Left ventricle myocardium inferior (tissue), 1 donor: Measurements from ENCODE around the gene ADCY4. TPM values are rescaled to one million over a fixed set of nuclear protein-coding genes. Genes with fewer than 3 reads are reported as not detected.

Experiments used
- DNase-seq: peaks from one replicate; pipeline ENCODE4 v3.0.0-alpha.2; 2020
- H3K27ac ChIP-seq: fragments of 200-600 bp; replicated peaks from 2 replicates; pipeline ENCODE4 v1.8.0; 2021
- H3K27me3 ChIP-seq: fragments of 200-600 bp; 2 replicates; pipeline ENCODE4 v1.8.0; 2021; ENCODE audit warnings: low read depth
- H3K36me3 ChIP-seq: fragments of 200-600 bp; 2 replicates; pipeline ENCODE4 v1.8.0; 2021
- H3K4me1 ChIP-seq: fragments of 200-600 bp; 2 replicates; pipeline ENCODE4 v1.8.0; 2021
- H3K4me3 ChIP-seq: fragments of 200-600 bp; 2 replicates; pipeline ENCODE4 v1.8.0; 2021; ENCODE audit warnings: mild to moderate bottlenecking, moderate library complexity
- H3K9me3 ChIP-seq: fragments of 200-600 bp; replicated peaks from 2 replicates; pipeline ENCODE4 v1.8.0; 2021
- intact Hi-C: fragments of 100-400 bp; cut with micrococcal nuclease; formaldehyde crosslinking; loops from one replicate; pipeline ENCODE4 v1.11.0; 2022
- total RNA-seq: library from RNA; stranded (reverse); fragmentation: NEBNext Ultra II Directional; extraction: Animal tissue kit (Norgen Biotek cat#: 25700); gene quantifications from one replicate; pipeline ENCODE4 v1.2.1, GENCODE V29; 2021
- TF ChIP-seq, protein P1 (sequence below): fragments of 200-600 bp; IDR thresholded peaks from 2 replicates; pipeline ENCODE4 v1.8.0; 2021; ENCODE audit warnings: antibody characterized with exemption, mild to moderate bottlenecking, borderline replicate concordance
- donor health status: DM: no; HTN: yes; CAD: no; lungs with severe emphysema.

Gene ADCY4
- total RNA-seq, 1 donor from 2014 or later = 26.6 TPM

DNA sequence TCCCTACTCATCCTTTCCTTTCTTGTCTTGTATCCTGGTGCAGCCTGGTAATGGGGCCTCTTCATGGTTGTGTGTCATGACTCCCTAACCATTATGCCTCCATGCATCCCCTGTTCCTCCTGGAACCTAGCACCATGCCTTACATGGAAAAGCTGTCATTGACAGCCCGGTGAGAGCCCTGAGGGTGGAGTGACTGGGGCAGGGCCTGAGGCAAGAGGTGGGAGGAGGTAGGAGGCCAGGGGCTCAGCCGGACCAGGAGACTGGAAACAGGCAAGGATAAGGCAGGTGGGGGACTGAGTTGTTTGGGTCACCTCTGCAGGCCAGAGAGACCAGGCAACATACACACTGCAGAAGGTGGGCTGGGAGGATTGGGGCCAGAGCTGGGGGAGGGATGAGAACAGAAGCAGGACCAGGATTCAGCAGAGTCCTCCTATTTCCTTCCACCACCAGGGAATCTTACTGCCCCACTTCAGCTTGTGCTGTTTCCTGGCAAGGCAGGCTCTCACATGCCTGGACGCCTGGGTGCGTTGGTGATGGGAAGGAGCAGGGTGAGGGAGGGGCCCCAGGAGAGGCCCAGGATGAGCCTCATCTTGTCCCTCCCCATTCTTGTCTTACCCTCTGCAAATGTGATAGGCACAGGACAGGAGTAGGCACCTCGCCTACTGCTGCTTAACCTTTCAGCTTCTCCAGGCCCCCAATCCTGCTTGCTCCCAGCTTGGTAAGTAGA, 25.2 kb downstream of the ADCY4 start, which contains the start of gene LTB4R2:
Gene LTB4R2 (plus strand): TSS at position 603 of the 727 bp plus-strand sequence. CDS start 525 bp downstream, outside the sequence.
- DNase-seq = no peak
- Histone ChIP-seq H3K27ac (peak within 1 kb of the TSS; percentile 88), H3K36me3 (peaks cover 26% of the 10 kb centered on the region), H3K4me1 (peaks cover 70% of the 10 kb centered on the region), H3K27me3 (no peaks in the 10 kb centered on the region), H3K4me3 (peak within 1 kb of the TSS; percentile 70), H3K9me3 (no peaks in the 10 kb centered on the region)
- TF ChIP-seq, protein P1, sequence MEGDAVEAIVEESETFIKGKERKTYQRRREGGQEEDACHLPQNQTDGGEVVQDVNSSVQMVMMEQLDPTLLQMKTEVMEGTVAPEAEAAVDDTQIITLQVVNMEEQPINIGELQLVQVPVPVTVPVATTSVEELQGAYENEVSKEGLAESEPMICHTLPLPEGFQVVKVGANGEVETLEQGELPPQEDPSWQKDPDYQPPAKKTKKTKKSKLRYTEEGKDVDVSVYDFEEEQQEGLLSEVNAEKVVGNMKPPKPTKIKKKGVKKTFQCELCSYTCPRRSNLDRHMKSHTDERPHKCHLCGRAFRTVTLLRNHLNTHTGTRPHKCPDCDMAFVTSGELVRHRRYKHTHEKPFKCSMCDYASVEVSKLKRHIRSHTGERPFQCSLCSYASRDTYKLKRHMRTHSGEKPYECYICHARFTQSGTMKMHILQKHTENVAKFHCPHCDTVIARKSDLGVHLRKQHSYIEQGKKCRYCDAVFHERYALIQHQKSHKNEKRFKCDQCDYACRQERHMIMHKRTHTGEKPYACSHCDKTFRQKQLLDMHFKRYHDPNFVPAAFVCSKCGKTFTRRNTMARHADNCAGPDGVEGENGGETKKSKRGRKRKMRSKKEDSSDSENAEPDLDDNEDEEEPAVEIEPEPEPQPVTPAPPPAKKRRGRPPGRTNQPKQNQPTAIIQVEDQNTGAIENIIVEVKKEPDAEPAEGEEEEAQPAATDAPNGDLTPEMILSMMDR = no peak
- intact Hi-C loops = no loop called here

DNA sequence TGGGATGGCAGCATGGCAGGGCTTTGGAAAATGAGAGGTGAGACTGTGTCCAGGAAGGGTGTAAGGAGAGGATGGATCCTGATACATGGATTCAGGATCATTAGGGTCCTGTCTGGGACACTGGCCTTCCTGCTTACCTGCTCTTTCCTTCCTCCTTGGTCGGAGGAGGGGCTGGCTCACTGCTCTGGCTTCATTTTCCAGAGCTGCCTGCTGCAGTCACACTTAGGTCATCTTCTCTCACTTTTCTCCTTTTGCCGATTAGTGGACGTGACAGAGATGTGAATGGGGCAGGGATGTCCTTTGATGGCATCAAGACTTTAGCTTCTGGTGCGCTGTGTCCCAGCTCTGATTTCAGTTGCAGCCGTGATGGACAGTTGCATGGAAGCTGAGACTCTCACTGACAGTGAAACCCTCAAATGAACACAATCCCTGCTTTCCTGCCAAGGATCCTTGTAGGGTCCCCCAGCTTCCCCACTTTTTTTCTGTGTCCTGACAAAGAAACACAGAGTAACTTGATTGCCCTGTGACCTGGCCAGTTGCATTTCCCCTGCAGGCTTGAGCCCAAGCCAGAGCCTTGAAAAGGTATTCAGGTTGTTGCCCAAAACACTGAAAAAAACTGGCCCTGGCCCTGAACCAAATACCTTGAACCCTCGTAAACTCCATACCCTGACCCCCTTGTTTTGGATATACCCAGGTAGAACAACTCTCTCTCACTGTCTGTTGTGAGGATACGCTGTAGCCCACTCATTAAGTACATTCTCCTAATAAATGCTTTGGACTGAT, 26.3 kb downstream of the ADCY4 start:
- Histone ChIP-seq H3K4me1 (peaks cover 58% of the 10 kb centered on the region), H3K27ac (no peak overlapping the region), H3K36me3 (peaks cover 38% of the 10 kb centered on the region), H3K9me3 (no peaks in the 10 kb centered on the region), H3K4me3 (no peak overlapping the region), H3K27me3 (no peaks in the 10 kb centered on the region)
- no peak for DNase-seq
- intact Hi-C loops = no loop called here
- TF ChIP-seq, protein P1 = peak; percentile 20

DNA sequence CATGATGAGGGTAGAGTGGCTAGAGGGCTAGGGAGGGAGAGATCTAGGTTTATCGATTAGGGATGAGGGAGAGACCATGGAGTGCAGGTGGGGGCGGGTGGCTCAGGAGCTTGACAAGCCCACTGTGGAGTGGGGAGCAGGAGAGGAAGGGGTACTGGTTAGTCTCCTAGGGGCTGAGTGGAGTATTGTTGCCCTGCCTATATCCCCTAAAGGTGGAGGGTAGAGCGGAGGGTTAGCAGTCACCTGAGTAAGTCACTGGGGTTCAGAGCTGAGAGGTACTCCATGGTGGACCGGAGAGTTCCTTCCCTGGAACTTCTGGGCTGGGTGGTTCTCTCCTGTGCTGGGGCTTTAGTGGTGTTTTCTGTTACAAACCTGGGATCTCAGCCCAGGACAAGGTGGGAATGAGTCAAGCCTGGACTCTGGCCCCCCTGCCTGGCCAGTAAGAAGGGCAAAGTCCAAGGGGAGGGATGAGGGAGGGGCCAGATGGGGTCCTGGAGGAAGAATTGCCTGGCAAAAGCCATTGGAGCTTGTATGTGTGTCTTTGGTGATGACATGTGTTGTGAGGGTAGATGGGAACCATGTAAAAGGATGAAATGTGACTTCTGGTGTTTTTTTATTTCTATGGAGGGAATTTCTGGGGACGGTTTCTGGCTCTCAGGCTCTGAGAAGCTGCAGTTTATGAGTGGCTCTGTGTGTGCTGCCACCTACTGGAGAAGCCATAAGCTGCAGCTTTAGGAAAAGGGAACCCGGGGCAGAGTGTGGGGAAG, 27.1 kb downstream of the ADCY4 start, which contains the start of gene CIDEB:
Gene CIDEB (minus strand): TSS at position 403 of the 767 bp plus-strand sequence. CDS start 119 bp downstream, at position 284.
- DNase-seq = peak; percentile 45
- TF ChIP-seq, protein P1 = peak; percentile 94
- Histone ChIP-seq H3K27ac (no peak within 1 kb of the TSS), H3K9me3 (no peaks in the 10 kb centered on the region), H3K4me3 (no peak within 1 kb of the TSS), H3K4me1 (peaks cover 51% of the 10 kb centered on the region), H3K36me3 (peaks cover 46% of the 10 kb centered on the region), H3K27me3 (no peaks in the 10 kb centered on the region)
- intact Hi-C loops = no loop called here

DNA sequence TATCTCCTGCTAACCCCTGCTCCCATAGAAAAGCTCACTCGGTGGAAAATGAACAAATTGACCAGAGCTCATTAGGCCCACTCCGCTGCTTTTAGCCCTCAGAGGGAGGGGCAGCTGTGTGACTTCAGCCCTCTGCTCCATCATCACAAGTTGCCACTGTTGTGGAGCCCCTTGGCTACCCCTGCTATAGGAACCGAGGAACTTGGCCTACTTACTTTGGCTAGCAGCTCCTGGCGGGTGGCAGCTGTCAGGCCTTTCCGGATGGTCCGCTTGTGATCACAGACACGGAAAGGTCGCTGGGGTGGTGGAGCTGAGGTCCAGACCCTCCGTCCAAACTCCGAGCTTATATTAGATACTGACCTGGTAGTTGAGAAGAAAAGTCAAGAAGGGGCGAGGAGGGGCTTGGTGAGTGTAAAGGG, 27.7 kb downstream of the ADCY4 start:
- TF ChIP-seq, protein P1 = no peak
- H3K27me3 ChIP-seq = no peaks in the 10 kb centered on the region
- intact Hi-C loops = no loop called here
- H3K27ac ChIP-seq = no peak overlapping the region
- no peak for DNase-seq
- H3K36me3 ChIP-seq = peaks cover 52% of the 10 kb centered on the region
- H3K4me3 ChIP-seq = no peak overlapping the region
- H3K9me3 ChIP-seq = no peaks in the 10 kb centered on the region
- peaks cover 45% of the 10 kb centered on the region for H3K4me1 ChIP-seq

DNA sequence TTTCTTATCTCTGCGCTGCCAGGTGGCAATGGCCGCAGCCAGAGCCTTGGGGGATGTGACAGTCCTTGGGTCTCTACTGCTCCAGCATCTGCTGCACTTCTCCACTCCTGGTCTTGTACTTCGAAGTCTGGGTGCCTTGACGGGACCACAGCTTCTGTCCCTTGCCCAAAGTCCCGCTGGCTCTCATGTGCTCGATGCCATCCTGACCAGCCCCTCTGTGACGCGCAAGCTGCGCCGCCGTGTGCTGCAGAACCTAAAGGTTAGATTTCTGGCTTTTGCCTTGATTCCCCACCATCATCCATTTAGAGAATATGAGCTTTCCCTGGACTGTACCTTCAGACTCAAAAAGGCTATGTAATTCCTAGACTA, 30.9 kb downstream of the ADCY4 start:
- Histone ChIP-seq H3K9me3 (no peaks in the 10 kb centered on the region), H3K27me3 (no peaks in the 10 kb centered on the region), H3K4me3 (no peak overlapping the region), H3K4me1 (peaks cover 37% of the 10 kb centered on the region), H3K36me3 (peaks cover 62% of the 10 kb centered on the region), H3K27ac (no peak overlapping the region)
- TF ChIP-seq, protein P1 = no peak
- intact Hi-C loops = no loop called here
- no peak for DNase-seq
